SH-SY5Y (cell line): ENCODE results near the gene PAM16.

ENCODE experiments used
- GATA2 ChIP-seq: IDR thresholded peaks from 2 replicates; pipeline ENCODE4 v1.6.1; 2011; ENCODE audit warnings: mild to moderate bottlenecking, low read depth, low read length
- GATA3 ChIP-seq: IDR thresholded peaks from 2 replicates; pipeline ENCODE4 v1.6.1; 2011; ENCODE audit warnings: low read depth, mild to moderate bottlenecking, low read length, moderate library complexity

DNA sequence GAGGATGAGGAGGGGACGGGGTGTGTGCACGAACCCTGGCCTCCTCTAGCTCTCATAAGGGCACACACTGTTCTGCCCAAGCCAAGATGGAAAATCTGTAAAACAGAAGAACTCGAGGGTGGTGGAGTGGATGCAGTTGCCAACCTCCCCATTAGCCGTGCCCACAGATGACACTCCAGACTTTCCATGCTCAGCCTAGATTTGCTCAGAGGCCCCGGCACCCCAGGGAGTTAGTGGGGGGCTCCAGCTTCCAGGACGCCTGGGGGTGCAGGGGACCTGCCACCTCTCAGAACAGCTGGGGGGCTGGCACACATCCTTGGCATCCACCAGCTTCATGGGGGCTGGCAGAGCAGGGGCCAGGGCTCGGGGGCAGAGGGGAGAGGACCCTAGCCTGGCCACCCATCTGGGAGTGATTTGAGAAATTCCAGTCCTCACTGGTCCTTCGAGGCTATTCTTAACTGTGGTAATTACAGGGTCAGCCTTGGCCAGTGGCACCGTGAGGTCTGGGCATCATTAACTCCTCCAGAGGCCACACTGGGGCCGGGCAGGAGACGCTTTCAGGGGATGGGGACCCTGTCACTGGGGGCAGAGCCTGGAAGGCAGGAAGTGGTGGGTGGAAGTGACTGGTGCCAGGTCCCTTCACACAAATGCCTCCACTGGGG is 34.8 kb upstream of the PAM16 start:
- TF ChIP-seq GATA2 (no peak), GATA3 (no peak)
